ENCODE measurements around the gene ACP1.
"Not testable (repeated sequence)": the region's sequence is repeated elsewhere in the genome, so short reads cannot be mapped to it uniquely, and the experiment has no call there.

The ACP1 gene

GRCh38 chr2:295090-295489, 30.3 kb downstream of the ACP1 start:
- Histone ChIP-seq H3K27me3 (ENCODE audit: control insufficient read depth, insufficient read depth, low read length) (peaks cover 21% of the 10 kb centered on the region), H3K36me3 (ENCODE audit: insufficient read depth, low read length) (no peaks in the 10 kb centered on the region), H3K4me2 (ENCODE audit: low read length) (no peak overlapping the region), H3K4me3 (ENCODE audit: low read length) (no peak overlapping the region), H3K4me1 (ENCODE audit: control insufficient read depth, insufficient read depth, low read length) (peaks cover under 1% of the 10 kb centered on the region), H3K9me3 (replicated peaks; ENCODE audit: low read length) (no peaks in the 10 kb centered on the region), H3K9ac (ENCODE audit: low read depth, low read length) (no peak overlapping the region)

GRCh38 chr2:296354-296753, 31.6 kb downstream of the ACP1 start:
- Histone ChIP-seq H3K9me3 (replicated peaks; ENCODE audit: low read length) (no peaks in the 10 kb centered on the region), H3K9ac (ENCODE audit: low read depth, low read length) (no peak overlapping the region), H3K4me1 (ENCODE audit: control insufficient read depth, insufficient read depth, low read length) (no peaks in the 10 kb centered on the region), H3K36me3 (ENCODE audit: insufficient read depth, low read length) (no peaks in the 10 kb centered on the region), H3K4me3 (ENCODE audit: low read length) (no peak overlapping the region), H3K27me3 (ENCODE audit: control insufficient read depth, insufficient read depth, low read length) (peaks cover 10% of the 10 kb centered on the region), H3K4me2 (ENCODE audit: low read length) (no peak overlapping the region)

- Histone ChIP-seq H3K4me1 (ENCODE audit: control insufficient read depth, insufficient read depth, low read length) (no peaks in the 10 kb centered on the region), H3K27me3 (ENCODE audit: control insufficient read depth, insufficient read depth, low read length) (no peaks in the 10 kb centered on the region), H3K9me3 (replicated peaks; ENCODE audit: low read length) (no peaks in the 10 kb centered on the region), H3K36me3 (ENCODE audit: insufficient read depth, low read length) (no peaks in the 10 kb centered on the region), H3K4me3 (ENCODE audit: low read length) (no peak overlapping the region), H3K4me2 (ENCODE audit: low read length) (no peak overlapping the region), H3K9ac (ENCODE audit: low read depth, low read length) (no peak overlapping the region)
Measured at GRCh38 chr2:305366-305765, 40.6 kb downstream of the ACP1 start.

- Histone ChIP-seq H3K4me1 (ENCODE audit: control insufficient read depth, insufficient read depth, low read length) (no peaks in the 10 kb centered on the region), H3K9me3 (replicated peaks; ENCODE audit: low read length) (no peaks in the 10 kb centered on the region), H3K9ac (ENCODE audit: low read depth, low read length) (no peak overlapping the region), H3K36me3 (ENCODE audit: insufficient read depth, low read length) (no peaks in the 10 kb centered on the region), H3K4me3 (ENCODE audit: low read length) (no peak overlapping the region), H3K4me2 (ENCODE audit: low read length) (no peak overlapping the region), H3K27me3 (ENCODE audit: control insufficient read depth, insufficient read depth, low read length) (no peaks in the 10 kb centered on the region)
Measured at GRCh38 chr2:309148-309953, 44.6 kb downstream of the ACP1 start.

- H3K36me3 ChIP-seq (ENCODE audit: insufficient read depth, low read length) = no peaks in the 10 kb centered on the region
- no peaks in the 10 kb centered on the region for H3K9me3 ChIP-seq (replicated peaks; ENCODE audit: low read length)
- H3K4me3 ChIP-seq (ENCODE audit: low read length) = no peak overlapping the region
- H3K27me3 ChIP-seq (ENCODE audit: control insufficient read depth, insufficient read depth, low read length) = no peaks in the 10 kb centered on the region
- H3K9ac ChIP-seq (ENCODE audit: low read depth, low read length) = no peak overlapping the region
- no peaks in the 10 kb centered on the region for H3K4me1 ChIP-seq (ENCODE audit: control insufficient read depth, insufficient read depth, low read length)
- H3K4me2 ChIP-seq (ENCODE audit: low read length) = no peak overlapping the region
Measured at GRCh38 chr2:309954-310510, 45.3 kb downstream of the ACP1 start.

GRCh38 chr2:310994-311393, 46.2 kb downstream of the ACP1 start:
- Histone ChIP-seq H3K9me3 (replicated peaks; ENCODE audit: low read length) (no peaks in the 10 kb centered on the region), H3K9ac (ENCODE audit: low read depth, low read length) (no peak overlapping the region), H3K36me3 (ENCODE audit: insufficient read depth, low read length) (no peaks in the 10 kb centered on the region), H3K4me3 (ENCODE audit: low read length) (no peak overlapping the region), H3K27me3 (ENCODE audit: control insufficient read depth, insufficient read depth, low read length) (no peaks in the 10 kb centered on the region), H3K4me1 (ENCODE audit: control insufficient read depth, insufficient read depth, low read length) (no peaks in the 10 kb centered on the region), H3K4me2 (ENCODE audit: low read length) (no peak overlapping the region)

- Histone ChIP-seq H3K4me1 (ENCODE audit: control insufficient read depth, insufficient read depth, low read length) (peaks cover 8% of the 10 kb centered on the region), H3K27me3 (ENCODE audit: control insufficient read depth, insufficient read depth, low read length) (no peaks in the 10 kb centered on the region), H3K9me3 (replicated peaks; ENCODE audit: low read length) (no peaks in the 10 kb centered on the region), H3K9ac (ENCODE audit: low read depth, low read length) (no peak overlapping the region), H3K36me3 (ENCODE audit: insufficient read depth, low read length) (no peaks in the 10 kb centered on the region), H3K4me2 (ENCODE audit: low read length) (no peak overlapping the region), H3K4me3 (ENCODE audit: low read length) (no peak overlapping the region)
Measured at GRCh38 chr2:313991-314390, 49.2 kb downstream of the ACP1 start.

GRCh38 chr2:314561-315336, 50.0 kb downstream of the ACP1 start:
- Histone ChIP-seq H3K27me3 (ENCODE audit: control insufficient read depth, insufficient read depth, low read length) (no peaks in the 10 kb centered on the region), H3K4me3 (ENCODE audit: low read length) (no peak overlapping the region), H3K9ac (ENCODE audit: low read depth, low read length) (no peak overlapping the region), H3K36me3 (ENCODE audit: insufficient read depth, low read length) (no peaks in the 10 kb centered on the region), H3K4me1 (ENCODE audit: control insufficient read depth, insufficient read depth, low read length) (peaks cover 8% of the 10 kb centered on the region), H3K9me3 (replicated peaks; ENCODE audit: low read length) (no peaks in the 10 kb centered on the region), H3K4me2 (ENCODE audit: low read length) (no peak overlapping the region)

GRCh38 chr2:315925-316324, 51.2 kb downstream of the ACP1 start:
- H3K9me3 ChIP-seq (replicated peaks; ENCODE audit: low read length); H3K4me1 ChIP-seq (ENCODE audit: control insufficient read depth, insufficient read depth, low read length); H3K4me2 ChIP-seq (ENCODE audit: low read length); H3K9ac ChIP-seq (ENCODE audit: low read depth, low read length); H3K4me3 ChIP-seq (ENCODE audit: low read length); H3K36me3 ChIP-seq (ENCODE audit: insufficient read depth, low read length); H3K27me3 ChIP-seq (ENCODE audit: control insufficient read depth, insufficient read depth, low read length): not testable (repeated sequence)

- Histone ChIP-seq H3K9me3 (replicated peaks; ENCODE audit: low read length) (no peaks in the 10 kb centered on the region), H3K9ac (ENCODE audit: low read depth, low read length) (no peak overlapping the region), H3K4me2 (ENCODE audit: low read length) (no peak overlapping the region), H3K36me3 (ENCODE audit: insufficient read depth, low read length) (no peaks in the 10 kb centered on the region), H3K27me3 (ENCODE audit: control insufficient read depth, insufficient read depth, low read length) (no peaks in the 10 kb centered on the region), H3K4me3 (ENCODE audit: low read length) (no peak overlapping the region), H3K4me1 (ENCODE audit: control insufficient read depth, insufficient read depth, low read length) (peaks cover 8% of the 10 kb centered on the region)
Measured at GRCh38 chr2:316381-316780, 51.6 kb downstream of the ACP1 start.

- peak overlapping the region; percentile 4 for H3K4me3 ChIP-seq (ENCODE audit: low read length)
- peak overlapping the region; percentile 12 for H3K4me2 ChIP-seq (ENCODE audit: low read length)
Measured at GRCh38 chr2:317501-318424, 53.0 kb downstream of the ACP1 start.

More at GRCh38 chr2:317501-318424, 53.0 kb downstream of the ACP1 start:
- peaks cover 8% of the 10 kb centered on the region for H3K4me1 ChIP-seq (ENCODE audit: control insufficient read depth, insufficient read depth, low read length)
- no peaks in the 10 kb centered on the region for H3K36me3 ChIP-seq (ENCODE audit: insufficient read depth, low read length)
- H3K9ac ChIP-seq (ENCODE audit: low read depth, low read length) = no peak overlapping the region
- H3K27me3 ChIP-seq (ENCODE audit: control insufficient read depth, insufficient read depth, low read length) = no peaks in the 10 kb centered on the region
- H3K9me3 ChIP-seq (replicated peaks; ENCODE audit: low read length) = peaks cover 5% of the 10 kb centered on the region

Measured in skeletal muscle satellite cell (primary cell).